Ovary (tissue), 9 donors: ENCODE measurements around the gene ZNF398. TPM values are rescaled to one million over a fixed set of nuclear protein-coding genes. Genes with fewer than 3 reads are reported as not detected.

ENCODE experiments used
- DNase-seq, 5 donors: peaks; one replicate each; pipeline ENCODE4 v3.0.0-alpha.2; 2019 to 2020
- H3K27ac ChIP-seq, 2 donors: fragments of 200-600 bp; one replicate each; pipeline versions ENCODE4 v1.5.1 to v1.8.0; 2019 to 2022
- H3K27me3 ChIP-seq: fragments of 200-600 bp; one replicate; pipeline ENCODE4 v1.8.0; 2022
- H3K36me3 ChIP-seq: fragments of 200-600 bp; sonication (generic); one replicate; pipeline ENCODE4 v1.5.1; 2019
- H3K4me1 ChIP-seq: one replicate; pipeline ENCODE4 v1.8.1; 2013; ENCODE audit warnings: mild to moderate bottlenecking, moderate library complexity; ENCODE audit not compliant: insufficient read depth
- H3K4me3 ChIP-seq: fragments of 200-600 bp; sonication (generic); one replicate; pipeline ENCODE4 v1.5.1; 2017
- H3K9me3 ChIP-seq, 2 donors: fragments of 200-600 bp in 1 of 2; sonication (generic) in 1 of 2; one replicate each; pipeline versions ENCODE4 v1.5.1 to v1.8.1; 2013 to 2019; ENCODE audit warnings: mild to moderate bottlenecking in 1 of 2, moderate library complexity in 1 of 2
- EP300 ChIP-seq: sonication (generic); formaldehyde crosslinking; IDR thresholded peaks from one replicate; pipeline ENCODE4 v1.6.1; 2017; ENCODE audit warnings: antibody characterized with exemption
- POLR2A ChIP-seq: fragments of 450-650 bp; IDR thresholded peaks from one replicate; pipeline ENCODE4 v1.6.1; 2017; ENCODE audit warnings: antibody characterized with exemption, mild to moderate bottlenecking, moderate library complexity
- WGBS, 3 donors: extraction: QIAGEN DNeasy Blood & Tissue Kit in 1 of 3; methylation state at CpG; one replicate each; pipeline versions ENCODE4 v1.1.5 to v1.1.7; 2013 to 2017; 5-methylcytosine and 5-hydroxymethylcytosine counted together
- intact Hi-C, 4 donors: fragments of 100-400 bp; cut with DNase I; formaldehyde crosslinking; loops; one replicate each; pipeline versions ENCODE4 v1.11.0 to v1.15.1; 2022 to 2023
- polyA plus RNA-seq, 2 donors: library from polyadenylated mRNA; stranded (reverse); fragments of 200-250 nt in 1 of 2; fragments of 350-450 nt in 1 of 2; fragmentation: Illumina TruSeq in 1 of 2; extraction: RNeasy Lipid Tissue Mini Kit (QIAGEN cat#74804) in 1 of 2; gene quantifications; one replicate each; pipeline ENCODE4 v1.2.3, GENCODE V29; 2013 to 2014
- total RNA-seq, 7 donors: library from RNA; depleted of rRNA in 2 of 7; stranded (reverse); fragments of >200 nt in 2 of 7; fragmentation: NEBNext Ultra II Directional in 3 of 7; extraction: Animal tissue kit (Norgen Biotek cat#: 25700) in 3 of 7; gene quantifications; one replicate each; pipeline versions ENCODE4 v1.1.0 to v1.2.4, GENCODE V29; 2016 to 2023
- TF ChIP-seq, protein P1 (sequence below), 3 donors: fragments of 450-650 bp in 2 of 3; fragments of 200-600 bp in 1 of 3; IDR thresholded peaks; one replicate each; pipeline versions ENCODE4 v1.5.1 to v1.8.0; 2016 to 2022; ENCODE audit warnings: antibody characterized with exemption in 3 of 3, mild to moderate bottlenecking in 1 of 3
- donor health status: DM: no; HTN: no; CAD: no; lungs with moderate emphysema.
- donor health status: DM: no; HTN: no; CAD: no.
- donor health status: Bipolar disorder and iron deficiency.
- donor health status: DM: yes; HTN: yes; CAD: no.
- donor health status: DM: no; HTN: no; CAD: no.
- donor health status: DM: yes; HTN: yes; CAD: no.

The ZNF398 gene
- total and polyA plus RNA-seq, 9 donors: 5.0 to 20.6 (median 17.3) TPM

GRCh38 chr7:149125189-149125862 lies 21.9 kb upstream of the ZNF398 start:
- H3K36me3 ChIP-seq: no peaks in the 10 kb centered on the region
- H3K9me3 ChIP-seq: no peaks in the 10 kb centered on the region
- no peaks in the 10 kb centered on the region for H3K27me3 ChIP-seq
- peak overlapping the region; percentile 72 for H3K4me3 ChIP-seq
- peak overlapping the region; percentile 66 to 88 for H3K27ac ChIP-seq
- 2 to 3% (median 3%) methylated on average over 21 of the region's 21 CpGs for WGBS, 3 donors
- DNase-seq: no peak
- TF ChIP-seq POLR2A (no peak), EP300 (no peak)
- TF ChIP-seq, protein P1, sequence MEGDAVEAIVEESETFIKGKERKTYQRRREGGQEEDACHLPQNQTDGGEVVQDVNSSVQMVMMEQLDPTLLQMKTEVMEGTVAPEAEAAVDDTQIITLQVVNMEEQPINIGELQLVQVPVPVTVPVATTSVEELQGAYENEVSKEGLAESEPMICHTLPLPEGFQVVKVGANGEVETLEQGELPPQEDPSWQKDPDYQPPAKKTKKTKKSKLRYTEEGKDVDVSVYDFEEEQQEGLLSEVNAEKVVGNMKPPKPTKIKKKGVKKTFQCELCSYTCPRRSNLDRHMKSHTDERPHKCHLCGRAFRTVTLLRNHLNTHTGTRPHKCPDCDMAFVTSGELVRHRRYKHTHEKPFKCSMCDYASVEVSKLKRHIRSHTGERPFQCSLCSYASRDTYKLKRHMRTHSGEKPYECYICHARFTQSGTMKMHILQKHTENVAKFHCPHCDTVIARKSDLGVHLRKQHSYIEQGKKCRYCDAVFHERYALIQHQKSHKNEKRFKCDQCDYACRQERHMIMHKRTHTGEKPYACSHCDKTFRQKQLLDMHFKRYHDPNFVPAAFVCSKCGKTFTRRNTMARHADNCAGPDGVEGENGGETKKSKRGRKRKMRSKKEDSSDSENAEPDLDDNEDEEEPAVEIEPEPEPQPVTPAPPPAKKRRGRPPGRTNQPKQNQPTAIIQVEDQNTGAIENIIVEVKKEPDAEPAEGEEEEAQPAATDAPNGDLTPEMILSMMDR (IDR thresholded peaks at IDR 0.05): no peak
- H3K4me1 ChIP-seq: peaks cover 2% of the 10 kb centered on the region
- intact Hi-C loops: no loop called here

- TF ChIP-seq, protein P1 (IDR thresholded peaks at IDR 0.05): peak; percentile 98 to 99 (median 99)
- TF ChIP-seq POLR2A (peak; percentile 89), EP300 (no peak)
- peak within 1 kb of the TSS; percentile 66 to 88 for H3K27ac ChIP-seq
- no peaks in the 10 kb centered on the region for H3K27me3 ChIP-seq
- H3K4me3 ChIP-seq: peak within 1 kb of the TSS; percentile 72
- H3K36me3 ChIP-seq: no peaks in the 10 kb centered on the region
- 0% methylated on average over 66 to 72 of the region's 72 CpGs for WGBS, 3 donors
- peaks cover 2% of the 10 kb centered on the region for H3K4me1 ChIP-seq
- H3K9me3 ChIP-seq: no peaks in the 10 kb centered on the region
- DNase-seq: peak; percentile 91 to 97 (median 95)
- intact Hi-C loops: loop anchor here in 1 of 4 donors (2.0 kb wide), 1 partner anchor 35 kb away; the partner anchor contains the start of gene ZNF786
Measured at GRCh38 chr7:149125863-149126661, 21.2 kb upstream of the ZNF398 start, which contains the start of gene ZNF425. Gene ZNF425, minus strand, starts transcription at chr7:149126324. Its CDS starts 111 bp downstream, at chr7:149126213.

DNA sequence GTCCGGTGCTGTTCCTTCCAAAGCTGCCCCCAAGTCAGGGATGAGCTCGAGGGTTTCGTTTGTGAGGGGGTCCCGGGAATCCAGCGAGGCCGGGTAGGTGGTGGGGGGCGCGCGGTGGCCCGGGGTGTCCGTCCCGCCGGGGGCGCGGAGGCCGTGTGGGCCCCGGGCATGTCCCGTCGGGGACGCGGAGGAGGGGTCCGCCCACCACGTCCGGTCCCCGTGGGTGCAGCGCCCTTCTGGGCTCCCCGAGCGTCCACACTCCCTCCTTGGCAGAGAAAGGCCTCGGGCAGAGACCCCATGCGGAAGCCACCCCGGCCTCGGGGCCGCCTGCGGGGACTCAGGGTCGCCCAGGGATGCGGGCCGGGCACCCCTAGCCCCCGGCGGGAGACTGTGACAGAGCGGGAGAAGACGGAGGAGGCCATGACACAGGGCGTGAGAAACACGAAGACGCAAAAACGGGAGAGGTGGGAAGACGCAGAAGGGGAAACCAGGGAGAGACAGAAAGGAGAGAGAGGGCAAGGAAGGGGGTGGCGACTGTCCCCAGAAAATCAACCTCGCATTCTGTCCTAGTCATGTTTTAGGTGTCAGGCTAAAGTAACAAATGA lies 20.5 kb upstream of the ZNF398 start:
- H3K36me3 ChIP-seq: no peaks in the 10 kb centered on the region
- no peaks in the 10 kb centered on the region for H3K27me3 ChIP-seq
- intact Hi-C loops: loop anchor here in 1 of 4 donors (2.0 kb wide), 1 partner anchor 36 kb away; the partner anchor contains the start of gene ZNF786
- H3K4me3 ChIP-seq: peak overlapping the region; percentile 72
- 0 to 1% (median 0%) methylated on average over 35 to 48 of the region's 48 CpGs for WGBS, 3 donors
- DNase-seq: peak; percentile 51 to 75 (median 65)
- no peaks in the 10 kb centered on the region for H3K9me3 ChIP-seq
- peaks cover 2% of the 10 kb centered on the region for H3K4me1 ChIP-seq
- no peak for TF ChIP-seq POLR2A
- TF ChIP-seq, protein P1 (IDR thresholded peaks at IDR 0.05): no peak
- no peak for TF ChIP-seq EP300
- H3K27ac ChIP-seq: peak overlapping the region; percentile 47 to 88

GRCh38 chr7:149130572-149131198 lies 16.6 kb upstream of the ZNF398 start:
- DNase-seq: no peak
- peaks cover 2% of the 10 kb centered on the region for H3K4me1 ChIP-seq
- 94 to 97% (median 95%) methylated on average over 5 of the region's 5 CpGs for WGBS, 3 donors
- H3K36me3 ChIP-seq: no peaks in the 10 kb centered on the region
- no peak overlapping the region for H3K4me3 ChIP-seq
- H3K27me3 ChIP-seq: no peaks in the 10 kb centered on the region
- H3K27ac ChIP-seq: no peak overlapping the region
- intact Hi-C loops: no loop called here
- TF ChIP-seq POLR2A: no peak
- TF ChIP-seq EP300: no peak
- TF ChIP-seq, protein P1 (IDR thresholded peaks at IDR 0.05): no peak
- H3K9me3 ChIP-seq: no peaks in the 10 kb centered on the region
